Esophagus muscularis mucosa (tissue), 4 donors: ENCODE measurements around the gene PCYOX1L.

Experiments used
- EP300 ChIP-seq: sonication (generic); formaldehyde crosslinking; IDR thresholded peaks from one replicate; pipeline ENCODE4 v1.6.1; 2017; ENCODE audit warnings: antibody characterized with exemption
- POLR2A ChIP-seq: fragments of 450-650 bp; IDR thresholded peaks from one replicate; pipeline ENCODE4 v1.6.1; 2017; ENCODE audit warnings: antibody characterized with exemption, moderate library complexity, mild to moderate bottlenecking, low read depth
- POLR2AphosphoS5 ChIP-seq, 2 donors: sonication (generic); formaldehyde crosslinking; IDR thresholded peaks; one replicate each; pipeline ENCODE4 v1.6.1; 2017; ENCODE audit warnings: antibody characterized with exemption in 2 of 2
- TF ChIP-seq, protein P1 (sequence below), 3 experiments: fragments of 200-600 bp in 2 of 3; fragments of 450-650 bp in 1 of 3; sonication (generic) in 2 of 3; IDR thresholded peaks; one replicate each; pipeline ENCODE4 v1.5.1; 2017 to 2019; ENCODE audit warnings: antibody characterized with exemption in 3 of 3, mild to moderate bottlenecking in 2 of 3, moderate library complexity in 1 of 3

DNA sequence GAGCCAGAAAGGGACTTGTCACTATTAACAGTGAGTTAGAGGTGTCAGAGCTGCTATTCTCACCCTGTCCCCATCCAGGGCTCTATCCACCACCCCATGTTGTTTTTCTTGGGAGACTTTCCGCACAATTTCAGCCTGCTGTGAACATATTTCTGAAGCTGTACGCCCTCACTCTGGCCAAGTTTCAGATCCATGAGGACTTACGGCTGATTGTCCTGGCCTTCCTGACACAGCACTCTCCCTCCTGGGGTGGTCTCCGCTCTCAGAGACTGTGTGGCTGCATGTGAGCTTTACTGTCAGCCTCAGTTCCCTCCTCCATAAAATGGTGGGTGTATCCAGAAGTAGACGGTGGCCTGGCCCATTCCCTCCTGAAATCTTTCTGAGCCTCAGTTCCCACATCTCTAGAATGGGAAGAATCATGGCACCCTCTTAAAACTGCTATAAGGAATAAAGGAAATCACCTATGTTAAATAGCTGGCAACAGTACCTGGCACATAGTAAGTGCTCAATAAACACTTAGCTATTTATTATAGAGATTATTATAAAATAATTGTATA is 22.1 kb downstream of the PCYOX1L start:
- TF ChIP-seq POLR2A (no peak), EP300 (no peak), POLR2AphosphoS5 (IDR thresholded peaks at IDR 0.05) (no peak)
- TF ChIP-seq, protein P1, sequence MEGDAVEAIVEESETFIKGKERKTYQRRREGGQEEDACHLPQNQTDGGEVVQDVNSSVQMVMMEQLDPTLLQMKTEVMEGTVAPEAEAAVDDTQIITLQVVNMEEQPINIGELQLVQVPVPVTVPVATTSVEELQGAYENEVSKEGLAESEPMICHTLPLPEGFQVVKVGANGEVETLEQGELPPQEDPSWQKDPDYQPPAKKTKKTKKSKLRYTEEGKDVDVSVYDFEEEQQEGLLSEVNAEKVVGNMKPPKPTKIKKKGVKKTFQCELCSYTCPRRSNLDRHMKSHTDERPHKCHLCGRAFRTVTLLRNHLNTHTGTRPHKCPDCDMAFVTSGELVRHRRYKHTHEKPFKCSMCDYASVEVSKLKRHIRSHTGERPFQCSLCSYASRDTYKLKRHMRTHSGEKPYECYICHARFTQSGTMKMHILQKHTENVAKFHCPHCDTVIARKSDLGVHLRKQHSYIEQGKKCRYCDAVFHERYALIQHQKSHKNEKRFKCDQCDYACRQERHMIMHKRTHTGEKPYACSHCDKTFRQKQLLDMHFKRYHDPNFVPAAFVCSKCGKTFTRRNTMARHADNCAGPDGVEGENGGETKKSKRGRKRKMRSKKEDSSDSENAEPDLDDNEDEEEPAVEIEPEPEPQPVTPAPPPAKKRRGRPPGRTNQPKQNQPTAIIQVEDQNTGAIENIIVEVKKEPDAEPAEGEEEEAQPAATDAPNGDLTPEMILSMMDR (IDR thresholded peaks at IDR 0.05), result no peak
